ENCODE data around the gene FXR2.
A peak's percentile ranks its signal among the peaks of the same experiment; 100 is the strongest.
"Not testable (repeated sequence)": the region's sequence is repeated elsewhere in the genome, so short reads cannot be mapped to it uniquely, and the experiment has no call there.

Gene FXR2

GRCh38 chr17:7613769-7614424 is 800 bp downstream of the FXR2 start:
- H3K9me3 ChIP-seq (ENCODE audit: control insufficient read depth, low read length) = no peaks in the 10 kb centered on the region
- DNase-seq = no peak
- H3K4me3 ChIP-seq (ENCODE audit: insufficient read depth, low read depth, low read length, poor library complexity, severe bottlenecking) = peak overlapping the region; percentile 71
- H3K36me3 ChIP-seq (ENCODE audit: control insufficient read depth, insufficient read depth, low read length) = peaks cover 4% of the 10 kb centered on the region
- no peaks in the 10 kb centered on the region for H3K27me3 ChIP-seq (replicated peaks; ENCODE audit: control insufficient read depth, insufficient read depth, low read length, poor library complexity, severe bottlenecking)
- H3K4me1 ChIP-seq (ENCODE audit: control insufficient read depth, insufficient read depth, low read length, poor library complexity, severe bottlenecking) = peaks cover 17% of the 10 kb centered on the region
- H3K27ac ChIP-seq (ENCODE audit: insufficient read depth, low read length, poor library complexity, severe bottlenecking) = peak overlapping the region; percentile 75

- no peaks in the 10 kb centered on the region for H3K27me3 ChIP-seq (replicated peaks; ENCODE audit: control insufficient read depth, insufficient read depth, low read length, poor library complexity, severe bottlenecking)
- H3K27ac ChIP-seq (ENCODE audit: insufficient read depth, low read length, poor library complexity, severe bottlenecking) = no peak overlapping the region
- H3K4me3 ChIP-seq (ENCODE audit: insufficient read depth, low read depth, low read length, poor library complexity, severe bottlenecking) = no peak overlapping the region
- H3K9me3 ChIP-seq (ENCODE audit: control insufficient read depth, low read length) = no peaks in the 10 kb centered on the region
- peaks cover 17% of the 10 kb centered on the region for H3K4me1 ChIP-seq (ENCODE audit: control insufficient read depth, insufficient read depth, low read length, poor library complexity, severe bottlenecking)
- H3K36me3 ChIP-seq (ENCODE audit: control insufficient read depth, insufficient read depth, low read length) = peaks cover 9% of the 10 kb centered on the region
- DNase-seq = no peak
These were observed 2.4 kb downstream of the FXR2 start for GRCh38 chr17:7612294-7612640.

GRCh38 chr17:7611635-7612293 is 2.9 kb downstream of the FXR2 start:
- Histone ChIP-seq H3K4me3 (ENCODE audit: insufficient read depth, low read depth, low read length, poor library complexity, severe bottlenecking) (no peak overlapping the region), H3K9me3 (ENCODE audit: control insufficient read depth, low read length) (no peaks in the 10 kb centered on the region), H3K4me1 (ENCODE audit: control insufficient read depth, insufficient read depth, low read length, poor library complexity, severe bottlenecking) (peaks cover 17% of the 10 kb centered on the region), H3K36me3 (ENCODE audit: control insufficient read depth, insufficient read depth, low read length) (peaks cover 9% of the 10 kb centered on the region), H3K27ac (ENCODE audit: insufficient read depth, low read length, poor library complexity, severe bottlenecking) (no peak overlapping the region), H3K27me3 (replicated peaks; ENCODE audit: control insufficient read depth, insufficient read depth, low read length, poor library complexity, severe bottlenecking) (no peaks in the 10 kb centered on the region)
- no peak for DNase-seq

- no peak for DNase-seq
- H3K4me3 ChIP-seq (ENCODE audit: insufficient read depth, low read depth, low read length, poor library complexity, severe bottlenecking) = no peak overlapping the region
- peaks cover 15% of the 10 kb centered on the region for H3K36me3 ChIP-seq (ENCODE audit: control insufficient read depth, insufficient read depth, low read length)
- H3K27me3 ChIP-seq (replicated peaks; ENCODE audit: control insufficient read depth, insufficient read depth, low read length, poor library complexity, severe bottlenecking) = no peaks in the 10 kb centered on the region
- H3K9me3 ChIP-seq (ENCODE audit: control insufficient read depth, low read length) = no peaks in the 10 kb centered on the region
- H3K27ac ChIP-seq (ENCODE audit: insufficient read depth, low read length, poor library complexity, severe bottlenecking) = no peak overlapping the region
- H3K4me1 ChIP-seq (ENCODE audit: control insufficient read depth, insufficient read depth, low read length, poor library complexity, severe bottlenecking) = peaks cover 17% of the 10 kb centered on the region
These were observed 4.1 kb downstream of the FXR2 start for GRCh38 chr17:7610641-7611040.

GRCh38 chr17:7606280-7606679 is 8.4 kb downstream of the FXR2 start:
- Histone ChIP-seq H3K27ac (ENCODE audit: insufficient read depth, low read length, poor library complexity, severe bottlenecking) (no peak overlapping the region), H3K9me3 (ENCODE audit: control insufficient read depth, low read length) (no peaks in the 10 kb centered on the region), H3K4me1 (ENCODE audit: control insufficient read depth, insufficient read depth, low read length, poor library complexity, severe bottlenecking) (no peaks in the 10 kb centered on the region), H3K36me3 (ENCODE audit: control insufficient read depth, insufficient read depth, low read length) (peaks cover 43% of the 10 kb centered on the region), H3K4me3 (ENCODE audit: insufficient read depth, low read depth, low read length, poor library complexity, severe bottlenecking) (no peak overlapping the region), H3K27me3 (replicated peaks; ENCODE audit: control insufficient read depth, insufficient read depth, low read length, poor library complexity, severe bottlenecking) (no peaks in the 10 kb centered on the region)
- DNase-seq = no peak

- H3K36me3 ChIP-seq (ENCODE audit: control insufficient read depth, insufficient read depth, low read length) = peaks cover 67% of the 10 kb centered on the region
- H3K4me1 ChIP-seq (ENCODE audit: control insufficient read depth, insufficient read depth, low read length, poor library complexity, severe bottlenecking); DNase-seq; H3K9me3 ChIP-seq (ENCODE audit: control insufficient read depth, low read length); H3K4me3 ChIP-seq (ENCODE audit: insufficient read depth, low read depth, low read length, poor library complexity, severe bottlenecking); H3K27ac ChIP-seq (ENCODE audit: insufficient read depth, low read length, poor library complexity, severe bottlenecking); H3K27me3 ChIP-seq (replicated peaks; ENCODE audit: control insufficient read depth, insufficient read depth, low read length, poor library complexity, severe bottlenecking): not testable (repeated sequence)
These were observed 17.1 kb downstream of the FXR2 start for GRCh38 chr17:7597561-7597960.

- no peaks in the 10 kb centered on the region for H3K4me1 ChIP-seq (ENCODE audit: control insufficient read depth, insufficient read depth, low read length, poor library complexity, severe bottlenecking)
- H3K36me3 ChIP-seq (ENCODE audit: control insufficient read depth, insufficient read depth, low read length) = peaks cover 60% of the 10 kb centered on the region
- DNase-seq = no peak
- H3K4me3 ChIP-seq (ENCODE audit: insufficient read depth, low read depth, low read length, poor library complexity, severe bottlenecking) = no peak overlapping the region
- no peaks in the 10 kb centered on the region for H3K9me3 ChIP-seq (ENCODE audit: control insufficient read depth, low read length)
- no peak overlapping the region for H3K27ac ChIP-seq (ENCODE audit: insufficient read depth, low read length, poor library complexity, severe bottlenecking)
- no peaks in the 10 kb centered on the region for H3K27me3 ChIP-seq (replicated peaks; ENCODE audit: control insufficient read depth, insufficient read depth, low read length, poor library complexity, severe bottlenecking)
These were observed 21.4 kb downstream of the FXR2 start for GRCh38 chr17:7593296-7593695.

GRCh38 chr17:7592422-7593021 is 22.2 kb downstream of the FXR2 start:
- no peaks in the 10 kb centered on the region for H3K27me3 ChIP-seq (replicated peaks; ENCODE audit: control insufficient read depth, insufficient read depth, low read length, poor library complexity, severe bottlenecking)
- no peak overlapping the region for H3K27ac ChIP-seq (ENCODE audit: insufficient read depth, low read length, poor library complexity, severe bottlenecking)
- no peak for DNase-seq
- peaks cover 67% of the 10 kb centered on the region for H3K36me3 ChIP-seq (ENCODE audit: control insufficient read depth, insufficient read depth, low read length)
- no peak overlapping the region for H3K4me3 ChIP-seq (ENCODE audit: insufficient read depth, low read depth, low read length, poor library complexity, severe bottlenecking)
- no peaks in the 10 kb centered on the region for H3K4me1 ChIP-seq (ENCODE audit: control insufficient read depth, insufficient read depth, low read length, poor library complexity, severe bottlenecking)
- H3K9me3 ChIP-seq (ENCODE audit: control insufficient read depth, low read length) = no peaks in the 10 kb centered on the region

GRCh38 chr17:7591596-7591995 is 23.1 kb downstream of the FXR2 start:
- Histone ChIP-seq H3K4me1 (ENCODE audit: control insufficient read depth, insufficient read depth, low read length, poor library complexity, severe bottlenecking) (no peaks in the 10 kb centered on the region), H3K4me3 (ENCODE audit: insufficient read depth, low read depth, low read length, poor library complexity, severe bottlenecking) (no peak overlapping the region), H3K27ac (ENCODE audit: insufficient read depth, low read length, poor library complexity, severe bottlenecking) (no peak overlapping the region), H3K36me3 (ENCODE audit: control insufficient read depth, insufficient read depth, low read length) (peaks cover 68% of the 10 kb centered on the region), H3K9me3 (ENCODE audit: control insufficient read depth, low read length) (no peaks in the 10 kb centered on the region), H3K27me3 (replicated peaks; ENCODE audit: control insufficient read depth, insufficient read depth, low read length, poor library complexity, severe bottlenecking) (no peaks in the 10 kb centered on the region)
- no peak for DNase-seq

- Histone ChIP-seq H3K9me3 (ENCODE audit: control insufficient read depth, low read length) (no peaks in the 10 kb centered on the region), H3K4me3 (ENCODE audit: insufficient read depth, low read depth, low read length, poor library complexity, severe bottlenecking) (no peak overlapping the region), H3K4me1 (ENCODE audit: control insufficient read depth, insufficient read depth, low read length, poor library complexity, severe bottlenecking) (no peaks in the 10 kb centered on the region), H3K27me3 (replicated peaks; ENCODE audit: control insufficient read depth, insufficient read depth, low read length, poor library complexity, severe bottlenecking) (no peaks in the 10 kb centered on the region), H3K27ac (ENCODE audit: insufficient read depth, low read length, poor library complexity, severe bottlenecking) (no peak overlapping the region), H3K36me3 (ENCODE audit: control insufficient read depth, insufficient read depth, low read length) (peaks cover 63% of the 10 kb centered on the region)
- no peak for DNase-seq
These were observed 24.0 kb downstream of the FXR2 start for GRCh38 chr17:7590743-7591142.

Measured in effector memory CD4-positive, alpha-beta T cell (primary cell).